Left ventricle myocardium superior (tissue), 1 donor: ENCODE measurements around the gene ATG7. TPM values are rescaled to one million over a fixed set of nuclear protein-coding genes. Genes with fewer than 3 reads are reported as not detected.
"Not testable (repeated sequence)": the region's sequence is repeated elsewhere in the genome, so short reads cannot be mapped to it uniquely, and the experiment has no call there.

ENCODE experiments used
- ATAC-seq: fragments of 200-7000 bp; cut with Tn5 transposase; one replicate; pipeline ENCODE4 v1.9.1; 2020; ENCODE audit warnings: mild to moderate bottlenecking, moderate library complexity
- DNase-seq: peaks from one replicate; pipeline ENCODE4 v3.0.0-alpha.2; 2020
- intact Hi-C: fragments of 100-400 bp; cut with micrococcal nuclease; formaldehyde crosslinking; loops from one replicate; pipeline ENCODE4 v1.11.0; 2022
- total RNA-seq: library from RNA; stranded (reverse); fragmentation: NEBNext Ultra II Directional; extraction: Animal tissue kit (Norgen Biotek cat#: 25700); gene quantifications from one replicate; pipeline ENCODE4 v1.2.1, GENCODE V29; 2021
- donor health status: DM: no; HTN: yes; CAD: no; lungs with severe emphysema.

Gene ATG7
- total RNA-seq, 1 donor from 2014 or later = 15.9 TPM

DNA sequence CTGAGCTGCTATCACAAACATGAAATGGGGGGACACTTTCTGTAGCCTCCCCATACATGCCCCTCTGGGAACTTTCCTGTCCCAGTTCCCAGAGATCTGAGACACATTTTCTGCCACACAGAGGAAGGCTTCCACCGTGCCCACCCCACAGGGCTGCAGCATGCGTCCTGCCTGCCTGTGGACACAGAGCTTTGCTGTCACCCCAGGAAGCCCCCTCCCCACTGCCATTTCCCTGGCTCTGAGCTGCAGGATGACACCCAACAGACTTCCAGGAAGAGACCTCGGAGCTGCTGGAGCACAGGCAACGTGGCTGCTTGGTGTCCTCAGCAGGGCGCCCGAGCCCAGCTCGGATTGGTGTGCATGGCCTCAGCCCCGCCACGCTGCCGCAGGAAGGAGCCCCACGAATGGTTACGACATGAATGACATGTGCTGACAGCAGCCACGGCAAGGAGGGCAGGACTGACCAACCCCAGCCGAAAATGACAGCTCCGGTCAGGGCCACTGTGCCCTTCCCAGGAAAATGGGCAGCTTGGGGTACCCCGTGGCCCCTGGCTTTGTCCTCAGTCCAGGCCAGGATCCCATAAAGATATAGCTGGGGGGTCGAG is 290.2 kb downstream of the ATG7 start:
- DNase-seq (no peak), ATAC-seq (no peak)
- intact Hi-C loops = no loop called here

DNA sequence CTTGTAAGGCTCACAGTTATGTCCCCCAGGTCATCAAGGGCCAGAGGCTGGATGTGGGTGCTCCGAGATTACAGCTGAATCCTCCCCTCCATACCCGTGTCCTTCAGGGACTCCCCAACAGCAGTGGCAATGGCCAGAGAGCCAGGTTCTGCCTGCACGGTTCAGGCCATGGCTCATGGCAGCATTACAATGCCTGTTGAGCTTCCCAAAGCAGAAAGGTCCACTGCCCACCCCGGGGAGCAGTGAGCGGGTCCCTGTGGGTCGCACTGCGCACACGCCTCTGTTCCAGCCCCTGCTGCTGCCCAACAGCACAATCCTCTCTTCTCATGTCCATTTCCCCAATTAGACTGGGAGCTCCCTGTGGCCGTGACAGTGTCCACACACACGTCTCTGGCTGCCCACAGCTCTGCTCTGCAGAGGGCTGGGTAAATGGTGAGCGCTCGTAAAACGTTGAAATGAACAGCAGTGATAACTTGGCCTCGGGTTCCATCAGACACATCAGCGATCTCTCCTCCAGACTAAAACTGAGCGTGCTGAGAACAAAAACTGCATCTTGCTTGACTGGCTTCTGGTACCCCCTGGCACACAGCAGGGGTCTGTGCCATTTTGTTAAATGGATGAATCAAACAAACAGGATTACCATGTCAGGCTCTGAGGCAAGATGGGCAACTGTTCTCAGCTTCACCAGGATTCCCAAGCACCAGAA is 291.1 kb downstream of the ATG7 start:
- ATAC-seq (no peak), DNase-seq (no peak)
- intact Hi-C loops = no loop called here

DNA sequence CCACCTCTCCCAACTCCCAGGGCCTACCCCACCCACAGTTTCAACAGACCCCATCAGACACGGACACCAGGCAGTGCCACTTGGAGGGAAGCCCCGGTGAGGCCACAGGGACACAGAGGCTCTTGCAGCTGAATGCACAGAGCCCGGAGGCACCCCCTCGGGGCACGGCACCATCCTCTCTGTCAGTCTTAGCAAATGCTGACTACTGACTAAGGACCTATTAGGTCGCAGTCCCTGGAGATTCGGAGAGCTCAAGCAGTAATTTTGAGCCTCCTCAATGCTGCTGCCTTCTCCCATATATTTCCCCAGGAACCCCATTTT is 291.6 kb downstream of the ATG7 start:
- DNase-seq (no peak), ATAC-seq (no peak)
- intact Hi-C loops = no loop called here

DNA sequence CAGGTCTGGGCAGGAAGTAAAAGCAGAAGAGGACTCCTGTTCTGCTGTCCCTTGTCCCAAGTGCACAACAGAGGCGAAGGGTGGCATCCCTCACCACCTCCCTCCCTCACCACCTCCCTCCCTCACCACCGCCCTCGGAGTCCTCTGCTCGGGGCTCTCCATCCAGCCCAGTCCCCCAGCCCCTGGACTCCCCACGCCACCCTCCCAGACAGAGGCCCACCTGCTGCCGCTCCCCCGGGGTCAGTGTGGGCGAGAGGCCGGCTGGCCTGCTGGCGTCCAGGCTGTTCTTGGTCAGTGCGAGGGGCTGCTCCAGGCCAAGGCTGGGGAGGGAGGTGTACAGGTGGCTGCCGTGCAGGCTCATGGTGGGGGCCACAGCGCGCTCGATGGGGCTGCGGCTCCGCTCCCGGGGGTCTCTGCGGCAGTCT is 292.4 kb downstream of the ATG7 start:
- intact Hi-C loops = no loop called here
- DNase-seq (no peak), ATAC-seq (peak; percentile 5)

GRCh38 chr3:11565072-11565471 is 292.9 kb downstream of the ATG7 start:
- intact Hi-C loops = no loop called here

DNA sequence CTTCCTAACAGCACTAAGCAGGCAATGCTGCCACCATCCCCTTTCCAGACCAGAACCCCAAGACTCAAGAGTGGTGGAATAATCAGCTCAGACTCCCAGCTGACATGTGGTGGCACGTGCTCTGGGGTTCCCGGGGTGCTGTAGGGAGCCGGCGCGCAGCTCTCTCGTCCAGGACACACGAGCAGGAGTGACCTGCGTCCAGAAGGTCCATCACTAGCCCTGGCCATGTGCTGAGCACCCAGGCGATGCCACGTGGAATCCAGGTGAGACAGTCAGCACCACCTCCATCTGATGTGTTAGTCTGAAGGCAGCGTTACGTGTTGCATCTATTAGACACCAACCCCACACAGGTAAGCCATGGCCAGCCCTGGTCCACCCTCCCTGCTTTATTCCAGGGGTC is 293.3 kb downstream of the ATG7 start:
- intact Hi-C loops = no loop called here
- no peak for ATAC-seq
- no peak for DNase-seq

More at GRCh38 chr3:11565072-11565471, 292.9 kb downstream of the ATG7 start:
- ATAC-seq (peak; percentile 79), DNase-seq (peak; percentile 80)

DNA sequence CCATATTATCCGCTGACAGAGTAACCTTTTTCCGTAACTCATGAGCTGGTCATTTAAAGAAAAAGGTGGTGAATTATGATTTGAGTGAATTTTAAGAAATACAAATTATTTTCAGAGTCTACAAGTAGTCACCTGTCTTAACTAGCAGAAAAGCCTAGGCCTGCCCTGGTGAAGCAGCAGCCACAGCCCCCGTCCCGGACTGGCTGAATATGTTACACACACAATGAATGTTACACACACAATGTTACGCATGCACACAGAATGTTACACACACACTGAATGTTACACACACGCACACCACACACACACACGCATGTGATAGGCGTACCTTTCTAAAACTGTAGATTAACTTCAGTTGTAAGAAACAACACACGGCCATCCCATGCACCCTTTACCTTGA is 293.7 kb downstream of the ATG7 start:
- intact Hi-C loops = no loop called here
- ATAC-seq (no peak), DNase-seq (no peak)

DNA sequence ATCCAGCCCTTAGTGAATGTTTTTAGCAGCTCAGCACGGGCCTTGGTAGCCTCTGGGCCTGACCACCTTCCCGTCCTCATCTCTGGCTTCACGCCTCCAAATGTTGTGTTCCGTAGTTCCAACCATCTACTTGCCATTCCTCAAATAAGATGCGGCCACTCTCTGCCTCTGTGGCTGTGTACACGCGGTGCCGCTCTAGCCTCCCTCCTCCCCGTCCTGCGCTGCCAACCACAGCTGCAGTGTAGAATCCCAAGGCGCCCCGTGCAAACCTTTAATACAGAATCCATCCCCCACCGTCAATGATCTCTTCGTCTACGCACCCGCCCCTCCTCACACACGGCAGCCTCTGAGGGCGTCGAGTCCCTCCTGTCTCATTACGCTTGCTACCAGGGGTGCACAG is 294.3 kb downstream of the ATG7 start:
- intact Hi-C loops = no loop called here
- DNase-seq = no peak
- no peak for ATAC-seq

DNA sequence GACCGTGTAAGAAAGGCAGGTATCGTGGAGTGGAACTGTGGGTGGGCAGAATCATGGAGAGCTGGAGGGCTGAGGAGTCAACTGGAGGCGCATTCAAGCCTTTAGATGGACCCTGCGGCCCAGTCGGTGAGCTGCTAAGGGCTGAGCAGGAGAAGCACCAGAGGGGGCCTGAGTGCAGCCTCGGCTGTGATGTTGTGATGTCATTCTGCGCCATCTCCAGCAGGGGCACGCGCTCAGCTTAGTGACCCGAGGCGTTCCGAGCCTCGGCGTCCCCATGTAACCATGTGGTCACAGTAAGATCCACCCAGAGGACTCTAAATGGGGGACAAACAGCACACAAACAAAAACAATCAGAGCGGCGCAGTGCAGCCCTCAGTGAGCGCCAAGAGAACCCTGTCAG is 294.7 kb downstream of the ATG7 start:
- intact Hi-C loops = no loop called here
- no peak for ATAC-seq
- DNase-seq = no peak

GRCh38 chr3:11567516-11568467 is 295.6 kb downstream of the ATG7 start:
- intact Hi-C loops = no loop called here
- DNase-seq (no peak), ATAC-seq (no peak)

DNA sequence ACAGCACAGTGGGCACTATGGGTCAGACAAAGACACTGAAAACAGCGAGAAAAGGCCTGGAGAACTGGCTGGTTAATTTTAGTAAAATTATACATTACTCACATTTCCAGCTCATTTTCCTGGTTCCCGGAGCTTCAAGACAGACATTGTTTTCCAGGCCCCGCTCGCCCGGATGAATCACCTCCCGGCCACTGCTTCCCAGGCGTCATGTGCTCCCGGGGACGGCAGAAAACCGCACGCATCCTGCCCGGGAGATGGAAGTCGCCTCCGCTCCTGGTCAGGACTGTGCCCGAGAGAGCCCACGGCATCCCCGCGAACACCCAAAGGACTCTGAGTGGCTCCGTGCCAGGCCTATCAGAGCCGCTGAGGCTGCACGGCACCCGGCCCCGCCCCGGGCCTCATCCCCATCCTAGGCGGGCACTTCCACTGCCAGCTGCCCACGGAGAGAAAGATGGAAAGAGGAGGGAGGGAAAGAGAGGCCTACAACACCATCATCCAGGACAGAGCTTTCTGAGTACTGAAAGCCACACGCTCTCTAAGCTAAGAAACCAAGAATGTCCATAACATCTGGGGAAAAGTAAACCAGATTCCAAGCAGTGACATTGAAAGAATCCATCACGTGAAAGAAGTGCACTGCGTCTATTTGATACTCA is 296.4 kb downstream of the ATG7 start:
- ATAC-seq (peak; percentile 49), DNase-seq (peak; percentile 75)
- intact Hi-C loops = no loop called here

GRCh38 chr3:11569156-11569741 is 297.1 kb downstream of the ATG7 start:
- ATAC-seq (no peak), DNase-seq (no peak)
- intact Hi-C loops = no loop called here

DNA sequence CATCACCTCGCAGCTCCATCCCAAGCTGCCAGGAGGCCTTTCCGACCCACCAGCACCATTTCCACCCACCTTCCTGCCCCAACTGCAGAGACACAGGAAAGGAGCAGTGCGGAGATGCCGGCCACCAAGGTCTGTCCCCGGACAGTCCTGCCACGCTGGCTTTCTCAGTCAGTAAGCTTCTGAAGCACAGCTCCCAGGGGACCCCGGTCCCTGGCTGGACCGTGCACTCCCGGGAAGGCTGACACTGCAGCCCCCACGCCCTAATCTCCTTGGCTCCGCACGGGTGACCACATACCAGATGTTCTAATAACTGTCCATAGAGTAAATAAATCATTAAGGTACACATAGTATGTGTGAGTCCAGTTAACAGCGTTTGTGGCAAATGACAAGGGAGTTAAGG is 298.1 kb downstream of the ATG7 start:
- intact Hi-C loops = no loop called here
- DNase-seq (no peak), ATAC-seq (no peak)

DNA sequence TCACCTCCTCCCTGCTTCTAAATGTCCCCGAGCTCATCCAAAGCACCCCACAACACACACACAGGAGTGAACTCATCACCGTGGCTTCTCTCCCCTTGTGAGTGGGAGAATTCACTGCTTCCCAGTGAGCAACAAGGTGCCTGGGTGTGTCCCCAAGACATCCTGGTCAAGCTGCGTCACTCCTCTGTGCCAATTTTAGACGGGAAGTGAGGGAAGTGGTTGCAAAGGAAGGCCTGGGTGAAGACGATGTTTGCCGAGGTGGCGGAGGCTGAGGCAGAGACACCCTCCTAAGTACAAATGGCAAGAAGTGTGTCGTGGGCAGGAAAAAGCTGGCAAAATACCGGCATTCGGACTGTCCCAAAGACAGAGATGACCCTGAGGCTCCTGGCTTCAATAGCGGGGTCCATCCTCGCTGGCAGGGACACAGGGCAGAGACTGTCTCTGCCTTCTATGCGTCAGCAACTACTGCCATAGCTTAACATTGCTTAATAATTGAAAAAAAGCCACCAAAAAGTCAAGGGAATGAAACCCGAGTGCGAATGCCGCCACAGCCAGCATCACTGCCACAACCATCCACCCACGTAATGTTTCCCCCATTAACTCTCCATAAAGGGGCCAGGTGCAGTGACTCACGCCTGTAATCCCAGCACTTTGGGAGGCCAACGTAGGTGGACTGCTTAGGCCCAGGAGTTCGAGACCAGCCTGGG is 298.7 kb downstream of the ATG7 start:
- ATAC-seq = no peak
- intact Hi-C loops = no loop called here
- DNase-seq = no peak

- ATAC-seq, intact Hi-C loops, DNase-seq: not testable (repeated sequence)
These were observed 300.5 kb downstream of the ATG7 start for GRCh38 chr3:11572660-11573059.

- DNase-seq (no peak), ATAC-seq (no peak)
- intact Hi-C loops = no loop called here
These were observed 302.9 kb downstream of the ATG7 start for GRCh38 chr3:11574981-11575669.

GRCh38 chr3:11575677-11576076 is 303.5 kb downstream of the ATG7 start:
- intact Hi-C loops = no loop called here
- DNase-seq = no peak
- no peak for ATAC-seq

DNA sequence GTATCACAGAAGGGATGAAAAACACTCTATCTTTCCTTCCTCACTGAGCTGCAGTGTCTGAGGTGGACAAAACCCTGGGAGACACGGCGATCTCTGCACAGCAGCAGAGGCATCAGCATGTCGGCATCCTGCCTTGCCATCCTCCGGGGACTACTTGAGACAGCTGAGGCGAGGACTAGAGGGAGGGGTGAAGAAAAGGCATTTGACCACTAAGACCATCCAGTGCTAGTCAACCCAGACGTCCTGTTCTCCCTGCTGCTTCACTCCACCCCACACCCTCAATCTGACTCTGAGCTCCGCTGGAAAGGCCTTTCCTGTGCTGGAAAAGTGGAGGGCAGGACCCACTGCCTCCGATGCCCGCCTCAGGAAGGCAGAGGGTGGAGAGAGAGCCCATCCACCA is 304.3 kb downstream of the ATG7 start:
- no peak for DNase-seq
- intact Hi-C loops = no loop called here
- ATAC-seq = peak; percentile 44
